HS-5 (cell line): ENCODE measurements around the gene AQP12A.
"Not testable (repeated sequence)": the region's sequence is repeated elsewhere in the genome, so short reads cannot be mapped to it uniquely, and the experiment has no call there.

Source experiments
- DNase-seq: peaks from one replicate; pipeline ENCODE4 v3.0.0-alpha.2; 2012; ENCODE audit warnings: low read depth

Gene AQP12A

GRCh38 chr2:240659883-240660282 lies 31.8 kb upstream of the AQP12A start:
- DNase-seq: not testable (repeated sequence)

GRCh38 chr2:240662681-240663080 lies 29.0 kb upstream of the AQP12A start:
- DNase-seq: no peak

GRCh38 chr2:240663546-240664190 lies 28.0 kb upstream of the AQP12A start:
- no peak for DNase-seq

GRCh38 chr2:240664622-240665021 lies 27.0 kb upstream of the AQP12A start:
- DNase-seq: no peak

GRCh38 chr2:240670402-240670801 lies 21.3 kb upstream of the AQP12A start:
- DNase-seq: no peak

GRCh38 chr2:240670950-240671349 lies 20.7 kb upstream of the AQP12A start:
- DNase-seq: no peak

GRCh38 chr2:240672076-240672700 lies 19.5 kb upstream of the AQP12A start:
- DNase-seq: no peak

- no peak for DNase-seq
Observed at GRCh38 chr2:240672701-240673190, 18.9 kb upstream of the AQP12A start.

- not testable (repeated sequence) for DNase-seq
Observed at GRCh38 chr2:240674461-240675184, 17.0 kb upstream of the AQP12A start.

- not testable (repeated sequence) for DNase-seq
Observed at GRCh38 chr2:240675345-240675744, 16.3 kb upstream of the AQP12A start.

GRCh38 chr2:240678043-240678442 lies 13.6 kb upstream of the AQP12A start:
- not testable (repeated sequence) for DNase-seq

GRCh38 chr2:240678909-240679308 lies 12.8 kb upstream of the AQP12A start:
- DNase-seq: not testable (repeated sequence)

- DNase-seq: not testable (repeated sequence)
Observed at GRCh38 chr2:240680185-240680584, 11.5 kb upstream of the AQP12A start.

- not testable (repeated sequence) for DNase-seq
Observed at GRCh38 chr2:240682431-240683224, 9.0 kb upstream of the AQP12A start, which contains the start of gene AQP12B. TSS of gene AQP12B (minus strand) at chr2:240682885. CDS start at chr2:240682837, 48 bp downstream.

GRCh38 chr2:240683329-240683979 lies 8.2 kb upstream of the AQP12A start:
- not testable (repeated sequence) for DNase-seq

- DNase-seq: not testable (repeated sequence)
Observed at GRCh38 chr2:240683980-240684728, 7.5 kb upstream of the AQP12A start.

GRCh38 chr2:240685771-240686371 lies 5.8 kb upstream of the AQP12A start:
- DNase-seq: no peak

GRCh38 chr2:240686460-240686859 lies 5.2 kb upstream of the AQP12A start:
- DNase-seq: no peak

- DNase-seq: no peak
Observed at GRCh38 chr2:240687045-240687740, 4.5 kb upstream of the AQP12A start.
